ACC112 (cell line): ENCODE measurements around the gene SLC37A1.
A peak's percentile ranks its signal among the peaks of the same experiment; 100 is the strongest.

Experiments
- H2AFZ ChIP-seq: fragments of 200-600 bp; sonication (generic); one replicate; pipeline ENCODE4 v1.6.0; 2017; ENCODE audit warnings: antibody characterized with exemption, low read length; ENCODE audit not compliant: unreplicated experiment
- H3K27ac ChIP-seq: fragments of 200-600 bp; sonication (generic); 2 replicates; pipeline ENCODE4 v1.5.1; 2014; ENCODE audit warnings: low read depth, mild to moderate bottlenecking, antibody characterized with exemption, low read length, moderate library complexity
- H3K27me3 ChIP-seq: fragments of 200-600 bp; sonication (generic); 2 replicates; pipeline ENCODE4 v1.6.1; 2014; ENCODE audit warnings: mild to moderate bottlenecking, antibody characterized with exemption, low read length, moderate library complexity, mixed read lengths; ENCODE audit not compliant: insufficient read depth
- H3K36me3 ChIP-seq: fragments of 200-600 bp; sonication (generic); 2 replicates; pipeline ENCODE4 v1.6.1; 2016; ENCODE audit warnings: mild to moderate bottlenecking, antibody characterized with exemption, low read length, moderate library complexity, mixed read lengths; ENCODE audit not compliant: insufficient read depth
- H3K4me1 ChIP-seq: fragments of 200-600 bp; sonication (generic); one replicate; pipeline ENCODE4 v1.6.1; 2016; ENCODE audit warnings: low read length, mixed read lengths; ENCODE audit not compliant: insufficient read depth, unreplicated experiment, control insufficient read depth
- H3K4me3 ChIP-seq: fragments of 200-600 bp; sonication (generic); 2 replicates; pipeline ENCODE4 v1.5.1; 2014; ENCODE audit warnings: mild to moderate bottlenecking, low read depth, low read length
- H3K79me2 ChIP-seq: fragments of 200-600 bp; sonication (generic); one replicate; pipeline ENCODE4 v1.6.0; 2016; ENCODE audit warnings: low read length; ENCODE audit not compliant: control insufficient read depth, unreplicated experiment, insufficient read depth

Gene SLC37A1

GRCh38 chr21:42527489-42528158, 14.0 kb downstream of the SLC37A1 start:
- peaks cover 25% of the 10 kb centered on the region for H3K4me1 ChIP-seq
- no peaks in the 10 kb centered on the region for H3K27me3 ChIP-seq
- no peaks in the 10 kb centered on the region for H3K79me2 ChIP-seq
- no peaks in the 10 kb centered on the region for H3K36me3 ChIP-seq
- H2AFZ ChIP-seq, result peak overlapping the region; percentile 81
- no peak overlapping the region for H3K27ac ChIP-seq
- H3K4me3 ChIP-seq, result peak overlapping the region; percentile 68

GRCh38 chr21:42530167-42530518, 16.5 kb downstream of the SLC37A1 start:
- Histone ChIP-seq H3K27ac (no peak overlapping the region), H3K4me1 (peaks cover 15% of the 10 kb centered on the region), H3K27me3 (no peaks in the 10 kb centered on the region), H3K36me3 (no peaks in the 10 kb centered on the region), H3K79me2 (no peaks in the 10 kb centered on the region), H2AFZ (no peak overlapping the region), H3K4me3 (no peak overlapping the region)

DNA sequence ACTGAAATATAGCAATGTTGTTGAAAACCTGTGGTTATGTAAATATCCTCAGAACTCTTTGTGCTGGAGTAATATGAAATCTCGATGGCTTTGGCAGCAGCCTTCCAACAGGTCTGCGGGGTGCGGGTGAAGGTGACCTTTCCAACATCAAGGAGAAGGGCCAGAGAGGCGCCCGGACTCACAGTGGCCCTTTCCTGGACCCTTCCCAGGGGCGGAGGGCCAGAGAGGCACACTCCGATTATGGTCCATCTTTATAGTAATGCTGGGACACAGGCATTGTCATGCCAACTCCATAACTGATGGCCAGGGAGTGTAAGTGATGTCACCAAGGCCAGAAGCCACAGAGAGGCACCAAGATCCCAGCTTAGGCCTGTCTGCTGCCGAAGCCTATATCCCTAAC, 18.1 kb downstream of the SLC37A1 start:
- Histone ChIP-seq H2AFZ (no peak overlapping the region), H3K27ac (no peak overlapping the region), H3K4me3 (no peak overlapping the region), H3K27me3 (no peaks in the 10 kb centered on the region), H3K4me1 (peaks cover 9% of the 10 kb centered on the region), H3K36me3 (no peaks in the 10 kb centered on the region), H3K79me2 (no peaks in the 10 kb centered on the region)

DNA sequence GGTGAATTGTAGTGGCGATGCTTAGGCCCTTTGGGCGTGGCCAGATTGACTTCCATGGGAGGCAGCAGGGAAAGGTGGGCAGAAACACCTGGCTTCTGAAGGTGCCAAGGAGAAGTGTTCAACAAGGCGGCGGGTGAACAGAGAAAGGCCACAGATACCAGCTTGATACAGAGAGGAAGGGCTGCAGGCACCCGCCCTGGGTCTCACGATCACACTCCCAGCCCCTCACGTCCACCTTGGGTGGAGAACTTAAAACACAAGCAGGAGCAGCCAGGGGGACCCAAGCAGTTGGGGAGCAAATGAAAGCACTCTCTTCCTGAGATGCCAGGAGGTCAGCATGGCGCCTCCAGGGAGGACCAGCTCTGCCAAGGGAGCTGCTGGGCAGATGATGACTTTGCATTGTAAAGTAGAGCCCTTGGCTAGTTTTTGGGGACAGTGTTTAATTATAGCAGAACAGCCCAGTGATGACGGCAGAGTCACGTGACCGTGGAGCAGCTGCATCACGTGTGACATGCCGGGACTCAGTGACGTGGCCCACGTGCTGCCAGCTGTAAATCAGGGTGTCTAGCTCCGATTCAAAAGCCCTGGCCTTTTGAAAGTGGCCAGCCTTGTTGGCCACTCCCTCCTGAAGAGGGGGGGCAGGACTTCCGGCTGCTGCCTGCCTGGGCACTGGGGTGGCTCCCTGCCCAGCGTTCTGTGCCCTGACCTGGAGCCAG, 19.0 kb downstream of the SLC37A1 start:
- Histone ChIP-seq H3K79me2 (no peaks in the 10 kb centered on the region), H3K4me3 (no peak overlapping the region), H3K36me3 (no peaks in the 10 kb centered on the region), H3K4me1 (peaks cover 6% of the 10 kb centered on the region), H2AFZ (no peak overlapping the region), H3K27me3 (no peaks in the 10 kb centered on the region), H3K27ac (no peak overlapping the region)

DNA sequence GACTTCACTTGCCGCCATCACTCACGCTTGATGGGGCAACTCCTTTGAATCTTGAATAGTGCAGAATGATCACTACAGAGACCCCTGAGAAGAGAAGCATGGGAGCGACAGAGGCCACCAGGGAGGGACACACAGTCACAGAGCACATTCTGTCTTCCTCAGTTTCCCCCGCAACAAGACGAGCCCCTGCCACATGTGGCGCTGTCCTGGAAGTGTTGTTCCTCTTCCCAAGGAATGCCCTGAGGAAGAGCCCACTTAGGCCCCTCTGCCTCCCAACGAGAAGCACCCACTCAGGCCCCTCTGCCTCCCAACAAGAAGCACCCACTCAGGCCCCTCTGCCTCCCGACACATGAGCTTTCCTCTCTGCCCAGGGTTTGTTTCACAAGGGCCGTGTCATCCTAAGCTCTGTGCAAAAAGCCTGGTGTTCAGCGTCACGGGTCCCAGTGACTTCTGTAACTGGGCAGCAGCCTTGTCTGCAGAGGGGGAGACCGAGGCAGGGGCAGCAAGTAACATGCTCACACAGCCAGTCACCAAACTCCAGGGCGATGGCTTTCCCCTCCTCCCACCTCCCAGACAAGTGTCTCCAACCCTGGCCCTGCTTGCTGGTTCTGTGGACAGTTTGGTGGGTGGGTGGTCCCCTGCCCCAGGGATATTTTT, 19.8 kb downstream of the SLC37A1 start:
- H3K79me2 ChIP-seq, result no peaks in the 10 kb centered on the region
- no peaks in the 10 kb centered on the region for H3K36me3 ChIP-seq
- no peak overlapping the region for H2AFZ ChIP-seq
- H3K4me3 ChIP-seq, result no peak overlapping the region
- no peaks in the 10 kb centered on the region for H3K4me1 ChIP-seq
- no peak overlapping the region for H3K27ac ChIP-seq
- no peaks in the 10 kb centered on the region for H3K27me3 ChIP-seq

- H2AFZ ChIP-seq, result no peak overlapping the region
- H3K79me2 ChIP-seq, result no peaks in the 10 kb centered on the region
- H3K4me1 ChIP-seq, result no peaks in the 10 kb centered on the region
- H3K4me3 ChIP-seq, result no peak overlapping the region
- no peaks in the 10 kb centered on the region for H3K27me3 ChIP-seq
- no peak overlapping the region for H3K27ac ChIP-seq
- no peaks in the 10 kb centered on the region for H3K36me3 ChIP-seq
These were observed 20.3 kb downstream of the SLC37A1 start for GRCh38 chr21:42533963-42534355.

DNA sequence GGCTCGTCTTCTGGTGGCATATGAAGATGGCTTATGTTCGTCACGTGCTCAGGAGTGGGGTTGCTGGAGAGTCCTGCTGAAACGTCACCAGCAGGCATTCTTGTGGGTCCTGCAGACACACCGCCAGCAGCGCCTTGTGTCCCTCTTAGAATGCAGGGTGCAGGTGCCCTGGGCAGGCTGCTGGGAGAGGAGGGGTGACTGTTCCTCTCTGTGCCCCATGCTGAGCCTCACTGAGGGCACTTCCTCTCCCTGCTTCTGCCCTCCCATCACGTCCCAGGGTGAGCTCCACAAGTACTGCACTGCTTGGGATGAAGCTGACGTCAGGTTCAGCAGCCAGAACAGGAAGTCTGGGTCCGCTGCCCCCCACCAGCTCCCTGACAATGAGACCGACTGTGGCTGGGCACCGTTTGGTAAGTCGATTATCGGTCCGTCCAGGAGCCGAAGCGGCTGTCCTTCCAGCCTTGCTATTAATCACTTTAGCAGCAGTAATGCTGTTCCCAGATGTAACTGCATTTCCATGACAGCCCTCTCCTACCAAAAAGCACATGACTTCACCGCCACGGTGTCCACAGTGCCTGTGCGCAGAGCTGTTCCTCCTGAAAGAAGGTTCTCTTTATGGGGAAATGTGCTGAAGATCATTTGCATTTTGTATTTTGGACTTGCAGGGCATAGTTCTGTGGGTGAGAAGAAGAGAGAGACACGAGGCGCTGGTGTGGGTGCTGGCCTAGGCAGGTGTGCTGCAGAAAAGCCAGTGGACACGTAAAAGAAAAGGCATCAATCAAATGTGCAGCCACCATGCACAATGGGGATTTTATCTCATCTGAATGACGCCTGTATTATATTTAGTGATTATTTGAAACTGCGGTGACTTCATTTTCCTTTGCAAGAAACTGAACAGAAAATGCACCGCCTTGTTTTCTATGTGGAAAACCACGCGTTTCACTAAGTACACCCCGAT, 21.0 kb downstream of the SLC37A1 start:
- H3K4me3 ChIP-seq, result no peak overlapping the region
- H3K27ac ChIP-seq, result no peak overlapping the region
- H2AFZ ChIP-seq, result no peak overlapping the region
- H3K79me2 ChIP-seq, result no peaks in the 10 kb centered on the region
- H3K4me1 ChIP-seq, result no peaks in the 10 kb centered on the region
- no peaks in the 10 kb centered on the region for H3K27me3 ChIP-seq
- no peaks in the 10 kb centered on the region for H3K36me3 ChIP-seq

DNA sequence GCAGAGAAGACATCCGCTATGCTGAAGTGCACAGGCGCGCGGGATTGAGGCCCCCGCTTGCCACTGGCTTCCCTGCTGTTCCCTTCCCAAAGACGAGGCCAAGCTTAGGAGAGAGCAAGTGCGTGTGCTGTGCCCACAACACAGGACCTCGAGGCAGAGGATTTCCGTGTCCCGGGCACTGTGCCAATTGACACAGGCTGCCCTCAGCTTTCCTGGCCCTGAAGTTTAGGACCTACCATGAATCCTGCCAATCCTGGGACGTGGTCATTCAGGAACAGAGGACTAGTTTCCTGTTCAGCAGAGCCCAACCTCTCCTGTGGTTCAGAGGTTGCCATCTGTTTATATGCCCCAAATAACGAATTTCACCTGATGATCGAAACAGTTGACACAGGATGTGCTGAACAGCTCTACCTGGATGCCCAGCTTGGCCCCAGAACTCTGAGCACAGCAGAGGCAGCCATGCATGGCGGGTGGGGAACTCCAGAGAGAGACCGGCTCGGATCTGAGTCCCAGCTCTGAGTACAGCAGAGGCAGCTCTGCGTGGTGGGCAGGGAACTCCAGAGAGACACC, 22.0 kb downstream of the SLC37A1 start:
- Histone ChIP-seq H3K79me2 (no peaks in the 10 kb centered on the region), H3K36me3 (no peaks in the 10 kb centered on the region), H3K27ac (no peak overlapping the region), H3K4me3 (no peak overlapping the region), H3K4me1 (no peaks in the 10 kb centered on the region), H2AFZ (no peak overlapping the region), H3K27me3 (no peaks in the 10 kb centered on the region)

- Histone ChIP-seq H3K27ac (no peak overlapping the region), H3K36me3 (no peaks in the 10 kb centered on the region), H2AFZ (no peak overlapping the region), H3K4me3 (no peak overlapping the region), H3K27me3 (no peaks in the 10 kb centered on the region), H3K79me2 (no peaks in the 10 kb centered on the region), H3K4me1 (no peaks in the 10 kb centered on the region)
These were observed 22.9 kb downstream of the SLC37A1 start for GRCh38 chr21:42536601-42537000.

GRCh38 chr21:42537106-42537742, 23.6 kb downstream of the SLC37A1 start:
- Histone ChIP-seq H3K4me1 (no peaks in the 10 kb centered on the region), H3K79me2 (no peaks in the 10 kb centered on the region), H3K36me3 (no peaks in the 10 kb centered on the region), H3K27me3 (no peaks in the 10 kb centered on the region), H2AFZ (no peak overlapping the region), H3K4me3 (no peak overlapping the region), H3K27ac (no peak overlapping the region)
